ENCODE results near the gene NCKAP1.

DNA sequence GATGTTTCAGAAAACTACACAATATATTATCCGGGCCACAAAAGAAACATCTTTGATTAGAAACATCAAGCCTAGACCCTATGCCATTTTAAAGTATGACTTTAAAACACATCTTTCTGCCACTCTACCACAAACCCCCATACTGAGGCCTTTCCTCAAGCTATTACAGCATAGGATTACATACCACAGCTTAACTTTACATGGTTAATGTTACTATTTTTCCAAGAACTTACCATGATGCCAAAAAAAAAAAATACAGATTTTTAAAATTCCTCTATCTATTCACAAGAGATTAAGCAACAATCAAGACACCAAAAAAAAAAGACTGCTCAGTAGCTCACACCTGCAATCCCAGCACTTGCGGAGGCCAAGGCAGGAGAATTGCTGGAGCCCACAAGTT is 9.0 kb downstream of the NCKAP1 start:
- TF ChIP-seq GATA3 (IDR thresholded peaks at IDR 0.05; ENCODE audit: low read depth, low read length) (no peak), GATA2 (IDR thresholded peaks at IDR 0.05; ENCODE audit: low read depth, low read length) (no peak)

All from SH-SY5Y (cell line).